Cardiac muscle cell (in vitro differentiated cells and primary cell): ENCODE measurements around the gene MFN2. TPM values are rescaled to one million over a fixed set of nuclear protein-coding genes. Genes with fewer than 3 reads are reported as not detected.

ENCODE experiments used
- DNase-seq, 2 donors: peaks; one replicate each; pipeline versions ENCODE4 v3.0.0 to v3.0.0-alpha.2; 2010 to 2017; ENCODE audit warnings: low read depth in 1 of 2, low spot score in 1 of 2
- H3K27ac ChIP-seq: fragments of 200-600 bp; sonication (generic); 2 replicates; pipeline ENCODE4 v1.5.1; 2016
- H3K27me3 ChIP-seq: fragments of 200-600 bp; sonication (generic); 2 replicates; pipeline ENCODE4 v1.6.0; 2016; ENCODE audit warnings: control low read depth
- H3K36me3 ChIP-seq: fragments of 200-600 bp; sonication (generic); 2 replicates; pipeline ENCODE4 v1.5.1; 2016; ENCODE audit warnings: control low read depth
- H3K4me1 ChIP-seq: fragments of 200-600 bp; sonication (generic); 2 replicates; pipeline ENCODE4 v1.8.1; 2017; ENCODE audit warnings: low read depth, mild to moderate bottlenecking, mixed run types
- H3K4me3 ChIP-seq: fragments of 200-600 bp; sonication (generic); 2 replicates; pipeline ENCODE4 v1.5.1; 2016; ENCODE audit warnings: mild to moderate bottlenecking
- H3K9me3 ChIP-seq: fragments of 200-600 bp; sonication (generic); 2 replicates; pipeline ENCODE4 v1.5.1; 2017; ENCODE audit warnings: low read depth, mild to moderate bottlenecking, control low read depth
- polyA plus RNA-seq: library from polyadenylated mRNA; unstranded; fragments of >200 nt; fragmentation: Nextera tagmentation; extraction: Ambion mirVana; gene quantifications from 2 replicates; pipeline ENCODE4 v1.2.1, GENCODE V29; 2016
- total RNA-seq: library from RNA; depleted of rRNA; stranded (reverse); fragments of >200 nt; gene quantifications from 2 replicates; pipeline ENCODE4 v1.2.3, GENCODE V29; 2016
- TF ChIP-seq, protein P1 (sequence below): IDR thresholded peaks from 2 replicates; pipeline ENCODE4 v1.5.1; 2012; ENCODE audit warnings: low read depth, mild to moderate bottlenecking, low read length

Gene MFN2
- total and polyA plus RNA-seq, 2 experiments from 2014 or later = 82.6 to 89.7 TPM

DNA sequence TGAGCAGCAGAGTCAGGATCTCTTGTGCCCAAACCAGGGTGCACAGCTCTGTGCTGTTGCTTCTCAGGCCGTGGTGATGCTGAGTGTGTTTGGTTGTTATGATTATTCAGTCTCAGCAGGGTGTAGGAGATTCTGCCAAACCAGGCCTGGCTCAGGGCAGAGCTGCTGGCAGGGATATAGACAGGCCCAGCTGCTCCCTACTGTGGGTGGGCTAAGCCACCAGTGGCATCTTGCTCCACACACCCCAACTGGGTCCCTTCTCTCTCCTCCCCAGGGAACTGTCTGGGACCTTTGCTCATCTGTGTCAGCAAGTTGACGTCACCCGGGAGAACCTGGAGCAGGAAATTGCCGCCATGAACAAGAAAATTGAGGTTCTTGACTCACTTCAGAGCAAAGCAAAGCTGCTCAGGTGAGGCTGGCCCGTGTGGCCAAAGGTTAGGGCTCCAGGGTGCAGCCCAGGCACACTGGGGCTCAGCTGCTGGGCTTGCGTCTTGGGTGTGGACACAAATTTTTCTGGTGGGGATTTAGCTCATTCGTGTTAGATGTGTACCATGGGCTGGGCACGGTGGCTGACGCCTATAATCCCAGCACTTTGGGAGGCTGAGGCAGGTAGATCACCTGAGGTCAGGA, 29.2 kb downstream of the MFN2 start:
- H3K4me3 ChIP-seq = no peak overlapping the region
- TF ChIP-seq, protein P1, sequence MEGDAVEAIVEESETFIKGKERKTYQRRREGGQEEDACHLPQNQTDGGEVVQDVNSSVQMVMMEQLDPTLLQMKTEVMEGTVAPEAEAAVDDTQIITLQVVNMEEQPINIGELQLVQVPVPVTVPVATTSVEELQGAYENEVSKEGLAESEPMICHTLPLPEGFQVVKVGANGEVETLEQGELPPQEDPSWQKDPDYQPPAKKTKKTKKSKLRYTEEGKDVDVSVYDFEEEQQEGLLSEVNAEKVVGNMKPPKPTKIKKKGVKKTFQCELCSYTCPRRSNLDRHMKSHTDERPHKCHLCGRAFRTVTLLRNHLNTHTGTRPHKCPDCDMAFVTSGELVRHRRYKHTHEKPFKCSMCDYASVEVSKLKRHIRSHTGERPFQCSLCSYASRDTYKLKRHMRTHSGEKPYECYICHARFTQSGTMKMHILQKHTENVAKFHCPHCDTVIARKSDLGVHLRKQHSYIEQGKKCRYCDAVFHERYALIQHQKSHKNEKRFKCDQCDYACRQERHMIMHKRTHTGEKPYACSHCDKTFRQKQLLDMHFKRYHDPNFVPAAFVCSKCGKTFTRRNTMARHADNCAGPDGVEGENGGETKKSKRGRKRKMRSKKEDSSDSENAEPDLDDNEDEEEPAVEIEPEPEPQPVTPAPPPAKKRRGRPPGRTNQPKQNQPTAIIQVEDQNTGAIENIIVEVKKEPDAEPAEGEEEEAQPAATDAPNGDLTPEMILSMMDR = no peak
- H3K27me3 ChIP-seq = no peaks in the 10 kb centered on the region
- H3K9me3 ChIP-seq = no peaks in the 10 kb centered on the region
- no peak overlapping the region for H3K27ac ChIP-seq
- H3K4me1 ChIP-seq = peaks cover 6% of the 10 kb centered on the region
- H3K36me3 ChIP-seq = peaks cover 67% of the 10 kb centered on the region
- DNase-seq = no peak

DNA sequence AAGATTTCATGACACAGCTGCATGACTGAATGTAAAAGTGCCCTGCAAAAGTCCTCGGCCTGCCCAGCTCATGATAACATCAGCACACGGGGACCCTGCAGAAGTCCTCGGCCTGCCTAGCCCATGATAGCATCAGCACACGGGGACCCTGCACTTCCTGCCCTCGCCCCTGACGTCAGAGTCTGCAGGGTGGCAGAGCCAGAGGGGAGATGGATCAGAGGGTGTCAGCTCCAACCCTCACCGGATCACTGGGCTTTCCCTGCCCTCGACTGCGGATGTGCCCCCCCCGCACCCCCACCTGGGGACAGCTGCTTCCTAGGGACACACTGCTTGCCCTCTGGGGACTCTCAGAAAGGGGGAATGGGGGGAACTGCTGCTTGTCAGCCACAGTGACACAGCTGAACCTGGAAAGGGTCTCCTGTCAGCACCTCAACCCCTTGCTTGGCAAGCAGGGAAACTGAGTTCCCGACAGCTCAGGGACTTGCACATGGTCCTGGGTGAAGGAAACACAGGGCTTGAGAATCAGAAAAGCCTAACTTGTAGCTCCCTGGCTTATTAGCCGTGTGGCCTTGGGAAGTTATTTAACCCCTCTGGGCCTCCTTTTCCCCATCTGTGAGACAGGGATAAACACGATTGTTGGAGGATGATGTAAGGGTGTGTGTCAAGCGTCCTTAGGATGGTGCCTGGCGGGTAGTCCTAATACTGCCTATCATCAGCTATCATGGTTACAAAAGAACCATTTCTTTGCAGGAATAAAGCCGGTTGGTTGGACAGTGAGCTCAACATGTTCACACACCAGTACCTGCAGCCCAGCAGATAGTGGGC, 30.7 kb downstream of the MFN2 start:
- no peak for DNase-seq
- H3K36me3 ChIP-seq = peaks cover 52% of the 10 kb centered on the region
- peaks cover 10% of the 10 kb centered on the region for H3K4me1 ChIP-seq
- H3K9me3 ChIP-seq = no peaks in the 10 kb centered on the region
- H3K27ac ChIP-seq = no peak overlapping the region
- no peaks in the 10 kb centered on the region for H3K27me3 ChIP-seq
- no peak overlapping the region for H3K4me3 ChIP-seq
- TF ChIP-seq, protein P1 = no peak

DNA sequence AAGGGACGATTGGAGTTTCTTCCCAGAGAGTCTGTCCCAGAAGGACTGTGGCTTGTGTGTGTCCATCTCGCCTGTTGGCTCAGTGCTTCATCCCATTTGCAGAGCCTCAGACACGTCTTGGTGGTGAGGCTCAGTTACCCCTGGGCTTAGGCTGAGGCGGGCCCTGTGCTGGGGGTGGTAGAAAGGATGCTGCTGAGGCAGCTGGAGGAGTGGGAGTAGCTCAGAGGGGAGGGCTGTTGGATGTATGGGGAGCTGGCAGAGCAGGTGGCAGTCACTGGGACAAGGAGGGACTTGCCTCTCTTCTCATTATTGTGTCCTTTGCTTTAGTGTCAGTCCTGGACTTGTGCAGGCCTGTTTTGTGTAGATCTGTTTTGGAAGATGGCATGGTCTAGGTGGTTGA, 31.8 kb downstream of the MFN2 start:
- DNase-seq = no peak
- TF ChIP-seq, protein P1 = no peak
- H3K4me1 ChIP-seq = peaks cover 10% of the 10 kb centered on the region
- H3K9me3 ChIP-seq = no peaks in the 10 kb centered on the region
- H3K36me3 ChIP-seq = peaks cover 41% of the 10 kb centered on the region
- H3K4me3 ChIP-seq = no peak overlapping the region
- no peak overlapping the region for H3K27ac ChIP-seq
- no peaks in the 10 kb centered on the region for H3K27me3 ChIP-seq

DNA sequence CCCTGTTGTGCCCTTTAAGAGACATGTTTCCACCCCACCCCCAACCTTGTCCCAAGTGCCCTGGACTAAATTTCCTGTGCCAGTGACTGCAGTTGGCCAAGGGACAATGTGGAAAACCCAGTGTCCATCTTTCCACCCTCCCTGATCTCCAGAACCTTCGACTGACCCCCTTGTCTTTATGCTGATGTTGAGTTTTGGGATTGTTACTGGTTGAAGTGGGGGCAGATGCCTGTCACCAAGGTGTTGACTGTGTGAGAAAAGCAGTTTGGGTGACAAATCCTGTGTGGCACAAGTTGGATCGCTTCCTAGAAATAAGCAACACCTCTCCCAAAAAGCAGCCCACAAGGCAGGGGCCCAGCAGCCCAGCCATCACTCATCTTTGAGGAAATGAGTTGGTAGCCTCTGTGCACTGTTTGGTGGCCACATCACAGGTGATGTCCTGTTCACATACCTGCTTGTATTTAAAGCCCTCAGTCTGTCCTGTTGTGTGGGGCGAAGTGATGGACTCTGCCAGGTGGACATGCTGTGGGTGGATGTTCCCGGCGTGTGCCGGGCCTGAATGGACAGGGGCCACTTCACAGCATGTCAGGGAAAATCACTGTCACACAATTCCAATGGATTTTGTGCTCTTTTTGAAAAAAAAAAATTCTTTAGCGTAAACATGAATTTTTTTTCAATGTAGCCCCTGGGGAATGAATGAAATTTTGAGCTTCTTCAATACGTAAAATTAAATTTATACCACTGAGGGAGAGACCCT, 32.5 kb downstream of the MFN2 start:
- H3K9me3 ChIP-seq = no peaks in the 10 kb centered on the region

More for the DNA sequence above, 32.5 kb downstream of the MFN2 start:
- TF ChIP-seq, protein P1 = no peak
- Histone ChIP-seq H3K27me3 (no peaks in the 10 kb centered on the region), H3K27ac (no peak overlapping the region), H3K4me3 (no peak overlapping the region), H3K36me3 (peaks cover 35% of the 10 kb centered on the region), H3K4me1 (peaks cover 10% of the 10 kb centered on the region)
- no peak for DNase-seq
